ENCODE measurements around the gene DDI1. TPM values are rescaled to one million over a fixed set of nuclear protein-coding genes. Genes with fewer than 3 reads are reported as not detected.

DDI1 gene
- total and polyA plus RNA-seq, 2 experiments from 2014 or later, result 0.13 TPM; not detected in 1

GRCh38 chr11:104055596-104055995 lies 19.2 kb downstream of the DDI1 start:
- no peaks in the 10 kb centered on the region for H3K79me2 ChIP-seq (replicated peaks; ENCODE audit: insufficient read depth)
- H3K4me3 ChIP-seq, result no peak overlapping the region
- no peak overlapping the region for H3K4me3 Mint-ChIP-seq
- no peak for ATAC-seq
- no peaks in the 10 kb centered on the region for H3K9me3 Mint-ChIP-seq
- H3K36me3 Mint-ChIP-seq (ENCODE audit: low read depth), result no peaks in the 10 kb centered on the region
- no peak overlapping the region for H3K27ac Mint-ChIP-seq
- peaks cover 27% of the 10 kb centered on the region for H3K4me1 Mint-ChIP-seq
- no peaks in the 10 kb centered on the region for H3K36me3 ChIP-seq (ENCODE audit: insufficient read depth)
- peaks cover 17% of the 10 kb centered on the region for H3K4me1 ChIP-seq (ENCODE audit: insufficient read depth)
- no peak overlapping the region for H3K27ac ChIP-seq (ENCODE audit: low read depth)
- H3K9me2 ChIP-seq (ENCODE audit: insufficient read depth), result no peaks in the 10 kb centered on the region
- TF ChIP-seq ZNF114 (CRISPR knock-in tag; IDR thresholded peaks at IDR 0.05) (no peak), ZNF331 (CRISPR knock-in tag; IDR thresholded peaks at IDR 0.05; ENCODE audit: low read depth) (no peak), CTCF (conservative IDR thresholded peaks at IDR 0.05; ENCODE audit: low read depth in 2 of 2) (no peak), REST (IDR thresholded peaks at IDR 0.05; ENCODE audit: unreplicated experiment) (no peak), POLR2AphosphoS5 (IDR thresholded peaks at IDR 0.05; ENCODE audit: low read depth) (no peak), JUNB (IDR thresholded peaks at IDR 0.05; ENCODE audit: unreplicated experiment) (no peak), ZNF462 (CRISPR knock-in tag; IDR thresholded peaks at IDR 0.05) (no peak), STAT1 (IDR thresholded peaks at IDR 0.05; ENCODE audit: unreplicated experiment) (no peak), NANOG (IDR thresholded peaks at IDR 0.05; ENCODE audit: borderline replicate concordance) (no peak)
- H3F3A ChIP-seq (replicated peaks; ENCODE audit: low read depth), result no peaks in the 10 kb centered on the region
- no peaks in the 10 kb centered on the region for H3K27me3 Mint-ChIP-seq (ENCODE audit: insufficient read depth, low read depth, poor library complexity)
- H3K4me2 ChIP-seq, result no peak overlapping the region
- no peaks in the 10 kb centered on the region for H3K27me3 ChIP-seq (ENCODE audit: insufficient read depth)
- H2AFZ ChIP-seq, result no peak overlapping the region
- H4K20me1 ChIP-seq (replicated peaks; ENCODE audit: insufficient read depth), result no peaks in the 10 kb centered on the region
- no peak for DNase-seq (ENCODE audit: low spot score)

All from GM23338 (cell line).